Nucleus accumbens (tissue), 56 donors: ENCODE data around the gene CTNNA2.

Experiments used
- DNase-seq, 56 donors: peaks; one replicate each; lab custom pipeline; 2025; lab: John Stamatoyannopoulos, UW

The CTNNA2 gene

DNA sequence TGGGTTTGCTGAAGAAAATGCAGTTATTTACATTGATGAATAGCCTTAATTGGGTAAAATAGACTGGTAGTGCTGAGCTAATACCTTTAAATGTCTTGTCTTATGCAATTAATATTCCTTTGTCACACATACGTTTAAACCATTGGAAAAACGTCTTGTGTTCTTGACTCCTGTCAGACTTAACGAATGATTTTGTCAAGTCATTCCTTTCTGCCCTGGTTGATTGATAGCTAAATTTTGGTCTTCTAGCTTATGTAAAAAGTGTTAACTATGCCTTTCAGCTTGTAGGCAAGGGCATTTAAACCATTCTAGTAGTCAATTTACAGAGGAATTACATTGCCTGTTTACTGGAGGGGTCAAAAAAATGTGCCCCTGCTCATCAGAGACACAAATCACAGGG is 897.5 kb downstream of the CTNNA2 start:
- no peak for DNase-seq

DNA sequence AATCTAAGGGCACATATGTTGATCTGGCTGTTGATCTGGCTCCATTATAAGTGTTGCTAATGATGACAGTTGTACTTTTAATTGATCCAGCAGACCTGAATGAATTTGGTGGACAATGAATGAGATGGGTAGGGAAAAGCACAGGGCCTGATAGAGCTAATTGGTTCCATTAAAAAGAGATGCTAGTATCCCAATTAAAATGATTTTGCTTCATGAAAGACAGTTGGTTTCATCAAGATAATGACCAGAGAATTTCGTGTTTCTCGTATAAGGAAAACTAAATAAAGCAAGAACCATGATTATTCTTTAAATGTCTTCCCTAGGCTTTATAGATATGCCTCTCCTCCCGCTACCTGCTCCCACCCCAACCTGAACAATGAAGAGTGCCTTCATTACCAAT is 900.3 kb downstream of the CTNNA2 start:
- no peak for DNase-seq

DNA sequence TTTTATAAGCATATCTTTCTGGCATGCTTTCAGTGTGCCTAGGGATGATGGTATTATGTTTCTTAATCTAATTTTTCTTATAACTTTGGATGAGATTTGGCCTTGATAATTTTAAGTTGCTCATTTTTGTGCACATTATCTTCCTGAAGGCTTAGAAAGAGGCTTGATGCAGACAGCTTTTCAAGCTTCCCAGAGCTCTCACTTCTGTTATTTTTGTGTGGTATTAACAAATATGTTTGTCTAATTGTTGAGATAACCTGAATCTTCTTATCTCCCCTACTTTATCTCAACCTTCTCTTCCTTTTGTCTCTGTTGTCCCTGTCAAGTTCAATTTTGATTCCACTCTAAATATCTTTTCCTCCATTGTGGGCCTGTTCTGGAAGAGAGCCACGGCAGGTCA is 904.9 kb downstream of the CTNNA2 start:
- no peak for DNase-seq

DNA sequence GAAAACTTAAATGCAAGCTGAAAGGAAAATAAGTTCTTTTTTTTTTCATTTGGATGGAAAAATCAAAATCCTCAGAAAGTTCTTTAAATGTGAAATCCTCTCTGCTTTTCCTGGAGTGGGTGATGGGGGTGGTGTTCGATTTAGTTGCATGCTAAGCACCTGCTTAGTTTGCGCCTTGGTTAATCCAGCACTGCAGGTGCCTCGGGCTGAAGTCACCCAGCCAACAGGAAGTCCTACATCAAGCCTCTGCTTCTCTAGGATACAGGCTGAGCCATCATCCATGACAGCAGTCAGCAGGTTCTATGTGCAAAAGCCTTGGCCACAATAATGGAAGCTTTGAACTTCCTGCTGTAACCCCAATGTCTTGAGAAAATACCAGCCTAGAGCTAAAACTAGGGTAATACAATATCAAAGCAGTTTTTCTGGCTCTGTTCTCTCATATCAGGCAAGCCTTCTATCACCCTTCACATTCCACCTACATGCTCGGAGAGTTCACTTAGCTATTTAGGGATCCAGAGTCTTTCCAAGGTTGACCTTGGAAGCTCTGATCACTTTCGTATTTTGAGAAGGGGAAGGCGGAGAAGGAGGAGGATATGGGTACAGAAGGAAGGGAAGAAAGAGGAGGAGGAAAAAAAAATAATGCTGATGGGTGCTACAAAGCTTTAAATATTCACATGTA is 907.8 kb downstream of the CTNNA2 start:
- no peak for DNase-seq

DNA sequence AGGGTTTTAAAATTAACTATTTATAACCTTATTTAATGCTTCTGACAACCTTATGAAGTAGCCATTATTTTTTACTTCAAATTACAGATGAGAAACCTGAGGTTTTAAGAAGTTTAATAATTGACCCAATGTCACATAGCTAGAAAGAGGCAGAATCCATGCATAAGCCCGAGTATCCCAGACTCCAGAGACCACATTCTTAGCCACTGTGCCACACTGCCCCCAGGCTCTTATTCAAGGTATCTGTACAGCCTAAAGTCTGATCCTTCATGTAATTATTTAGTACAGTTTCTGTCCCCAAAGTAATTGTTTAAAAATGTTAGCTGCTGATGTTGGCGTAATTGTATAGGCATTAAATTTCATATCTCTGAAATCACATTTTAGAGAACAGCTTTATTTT is 916.4 kb downstream of the CTNNA2 start:
- DNase-seq, result no peak

DNA sequence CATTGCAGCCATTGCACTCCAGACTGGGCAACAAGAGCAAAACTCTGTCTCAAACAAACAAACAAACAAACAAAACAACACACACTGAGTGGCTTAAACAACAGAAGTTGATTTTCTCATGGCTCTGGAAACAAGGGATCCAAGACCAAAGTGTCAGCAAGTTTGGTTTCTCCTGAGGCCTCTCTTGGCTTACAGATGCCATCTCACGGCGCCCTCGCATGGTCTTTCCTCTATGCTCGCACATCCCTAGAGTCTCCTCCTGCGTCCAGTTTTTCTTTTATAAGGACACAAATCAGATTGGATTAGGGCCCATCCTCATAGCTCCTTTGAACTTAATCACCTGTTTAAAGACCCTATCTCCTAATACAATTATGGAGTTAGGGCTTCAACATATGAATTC is 925.1 kb downstream of the CTNNA2 start:
- no peak for DNase-seq

DNA sequence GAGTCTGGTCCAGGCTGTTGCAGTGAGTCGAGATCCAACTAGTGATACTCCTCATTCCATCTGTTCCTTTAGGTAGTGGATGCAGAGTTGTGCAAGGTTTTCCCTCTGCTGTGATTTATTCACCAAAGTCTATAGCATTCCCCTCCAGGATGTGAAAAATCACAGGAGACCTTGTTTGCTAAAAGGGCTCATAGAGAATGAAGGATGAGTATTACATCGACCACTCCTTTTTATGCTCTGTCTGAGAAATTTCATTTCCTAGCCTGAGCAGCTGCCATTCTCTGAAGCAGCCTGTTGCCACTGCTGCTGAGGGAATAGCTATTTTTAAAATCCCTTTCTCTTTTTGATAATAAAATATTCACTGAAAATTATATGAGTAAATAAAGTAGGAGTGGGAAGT is 925.8 kb downstream of the CTNNA2 start:
- DNase-seq, result no peak

DNA sequence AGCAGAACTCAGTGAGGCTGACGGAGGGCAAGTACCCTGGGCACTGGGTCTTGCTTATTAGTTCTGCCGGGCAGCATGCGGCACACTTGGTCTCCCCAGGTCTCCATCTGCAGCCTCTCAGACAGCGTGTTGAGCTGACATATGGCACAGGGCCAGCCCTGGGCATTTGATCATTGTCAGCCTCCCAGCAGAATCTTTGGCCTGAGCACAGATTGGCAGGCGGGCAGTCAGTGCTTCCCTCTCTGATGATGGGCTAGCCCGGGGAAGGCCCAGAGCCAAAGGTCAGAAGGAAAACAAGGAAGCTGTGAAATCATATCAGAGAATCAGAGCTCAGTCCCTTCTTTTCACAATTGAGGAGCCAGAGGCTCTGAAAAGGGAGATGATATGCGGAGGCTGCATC is 941.8 kb downstream of the CTNNA2 start:
- DNase-seq, result peak in 55 of 56 donors; percentile 1 to 93 (median 72)

DNA sequence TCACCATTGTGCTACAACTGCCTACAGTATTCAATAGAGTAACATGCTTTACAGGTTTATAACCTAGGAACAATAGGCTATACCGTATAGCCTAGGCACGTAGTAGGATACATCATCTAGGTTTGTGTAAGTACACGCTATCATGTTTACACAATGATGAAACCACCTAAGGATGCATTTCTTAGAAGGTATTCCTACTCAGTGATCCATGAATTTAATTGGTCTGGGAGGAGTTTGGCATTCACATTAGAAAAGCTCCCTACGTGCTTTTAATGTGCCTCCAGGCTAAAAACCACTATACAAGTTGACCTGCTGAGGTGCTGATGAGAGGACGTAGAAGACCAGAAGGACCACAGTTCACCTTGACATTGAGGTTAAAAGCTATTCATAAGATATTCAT is 946.2 kb downstream of the CTNNA2 start:
- no peak for DNase-seq

DNA sequence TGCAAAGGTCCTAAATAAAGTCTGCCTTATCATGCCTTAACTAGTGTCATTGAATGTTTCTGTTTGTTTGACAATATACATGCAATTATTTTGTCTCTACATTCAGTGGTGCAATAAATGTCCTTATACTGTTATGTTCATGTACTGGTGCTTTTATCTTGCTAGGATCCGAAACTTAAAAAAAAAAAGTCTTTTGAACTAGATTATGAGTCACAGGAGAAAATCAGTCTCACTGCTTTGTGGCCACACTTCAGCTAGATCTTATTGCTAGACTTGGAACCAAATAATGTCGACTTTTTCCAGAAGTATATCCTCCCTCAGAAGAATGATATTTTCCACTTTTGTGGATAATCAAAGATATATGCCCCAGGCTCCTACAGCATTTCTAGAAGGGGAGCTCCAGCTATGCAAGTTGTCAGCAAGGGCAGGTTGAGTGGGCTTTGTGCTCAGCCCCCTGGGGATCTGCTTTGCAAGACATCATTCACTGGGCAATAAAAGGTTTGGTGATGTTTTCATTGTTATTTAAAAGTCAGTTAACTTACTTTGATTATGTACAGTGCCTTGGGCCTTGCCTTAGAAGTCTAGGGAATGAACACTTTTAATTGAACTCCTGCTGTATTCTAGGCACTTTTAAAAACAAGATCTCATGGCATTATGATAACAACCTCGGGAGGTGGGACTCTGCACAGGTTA is 948.8 kb downstream of the CTNNA2 start:
- no peak for DNase-seq

DNA sequence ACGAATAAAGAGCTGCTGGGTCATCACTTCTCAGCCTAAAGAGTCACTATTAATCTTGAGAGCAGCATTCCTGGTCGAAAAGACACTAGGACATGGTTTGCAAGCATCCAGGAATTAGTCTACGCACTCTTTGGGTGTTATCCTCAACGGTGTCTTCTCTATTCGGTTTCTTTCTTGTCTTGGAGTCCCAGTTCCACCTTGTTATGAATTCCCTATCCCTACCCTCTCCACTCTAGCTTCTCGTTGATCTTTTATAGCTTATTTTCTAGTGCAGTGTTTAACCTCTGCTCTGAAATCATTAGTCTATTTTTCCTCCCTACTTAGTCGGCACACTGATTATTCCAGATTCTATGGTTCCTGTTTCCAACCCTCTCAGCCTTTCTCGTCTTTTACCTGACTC is 949.8 kb downstream of the CTNNA2 start:
- no peak for DNase-seq

DNA sequence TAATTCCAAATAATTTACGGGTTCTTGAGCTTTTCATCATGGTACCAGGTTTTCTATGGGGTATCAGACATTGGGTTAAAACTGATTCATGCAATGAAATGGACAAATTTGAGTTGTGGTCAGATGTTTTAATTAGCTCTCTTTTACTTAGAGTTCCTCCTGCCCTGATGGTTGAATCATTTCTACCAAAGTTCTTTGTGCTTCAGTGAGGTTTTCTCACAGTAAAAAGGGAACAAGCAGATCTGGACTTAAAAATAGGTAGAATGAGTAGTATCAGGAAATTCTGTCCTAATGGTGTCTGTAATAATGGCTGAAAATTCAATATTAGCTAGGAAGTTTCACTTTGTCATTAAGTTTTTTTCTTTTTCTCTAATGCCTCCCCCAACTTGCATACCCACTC is 951.4 kb downstream of the CTNNA2 start:
- no peak for DNase-seq

DNA sequence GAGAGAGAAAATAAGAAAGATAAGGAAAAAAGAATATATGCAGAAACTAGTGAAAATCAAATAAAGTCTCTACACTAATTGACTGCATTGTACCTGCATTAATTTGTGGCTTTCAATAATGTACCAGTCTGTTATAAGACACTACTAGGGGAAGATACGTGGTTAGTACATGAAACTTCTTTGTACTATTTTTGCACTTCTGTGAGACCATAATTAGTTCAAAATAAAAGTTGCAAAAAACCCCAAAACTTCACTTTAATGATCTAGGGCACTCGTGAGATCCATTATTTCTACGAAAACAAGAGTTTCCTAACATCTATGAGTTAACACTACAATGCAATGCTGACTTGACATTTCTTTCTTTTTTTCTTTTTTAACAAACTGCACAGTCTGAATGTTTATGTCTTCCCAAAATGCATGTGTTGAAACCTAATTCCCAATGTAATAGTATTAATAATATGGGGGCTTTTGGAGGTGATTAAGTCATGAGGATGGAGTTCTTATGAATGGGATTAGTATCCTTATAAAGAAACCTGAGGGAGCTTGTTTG is 954.5 kb downstream of the CTNNA2 start:
- no peak for DNase-seq

DNA sequence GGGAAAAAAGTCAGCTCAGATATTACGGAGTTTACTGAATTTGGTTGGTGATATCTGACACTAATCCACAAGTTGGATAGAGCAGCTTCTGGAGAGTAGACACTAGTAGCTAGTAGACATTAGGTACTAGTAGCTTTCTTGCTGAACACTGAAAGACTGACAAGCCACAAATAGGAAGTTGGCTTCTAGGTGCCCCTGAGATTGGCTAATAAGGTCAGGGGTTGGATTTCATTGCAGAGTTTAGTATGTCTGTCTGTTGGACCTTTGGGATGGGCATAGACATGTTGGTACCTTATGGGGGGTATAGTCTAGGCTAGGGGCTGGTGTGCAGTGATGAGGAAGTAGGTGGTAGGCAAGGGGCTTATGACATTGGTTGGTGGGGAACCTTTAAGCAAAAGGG is 956.6 kb downstream of the CTNNA2 start:
- DNase-seq, result no peak

DNA sequence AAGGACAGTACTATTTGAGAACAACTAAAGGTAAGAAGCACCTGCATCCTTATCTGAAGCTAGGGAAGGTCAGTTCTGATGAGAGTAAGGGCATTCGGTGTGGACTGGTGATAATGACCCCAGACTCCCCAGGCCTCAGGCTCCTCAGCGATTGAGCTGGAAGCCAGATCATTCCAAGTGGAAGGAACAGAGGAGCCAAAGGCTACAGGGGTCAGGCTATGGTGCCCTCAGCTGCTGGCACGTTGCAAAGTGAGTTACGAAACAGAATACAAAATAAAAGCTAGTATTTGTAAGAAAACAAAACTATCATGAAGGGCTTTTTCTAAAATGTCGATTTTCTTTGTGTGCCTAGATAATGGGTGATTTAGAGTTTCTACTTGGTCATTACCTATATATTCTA is 960.2 kb downstream of the CTNNA2 start:
- DNase-seq, result no peak

DNA sequence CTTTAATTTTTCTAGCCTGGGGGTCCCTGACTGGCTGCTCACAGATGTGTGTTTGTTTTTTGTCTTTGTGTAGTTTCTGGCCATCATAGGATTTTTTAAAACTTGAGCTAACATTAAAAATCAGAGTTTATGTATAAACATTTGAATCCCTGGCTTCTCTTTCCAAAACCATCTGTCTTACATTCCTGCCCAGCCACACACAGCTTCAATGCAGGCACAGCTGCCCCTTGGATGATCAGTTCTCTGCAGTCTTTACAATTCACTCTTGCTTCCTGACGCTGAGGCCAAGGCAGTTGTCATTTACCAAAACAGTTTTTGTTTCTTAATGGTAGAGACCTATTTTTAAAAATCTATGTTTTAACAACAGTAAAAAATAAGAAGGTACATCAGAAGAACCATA is 960.9 kb downstream of the CTNNA2 start:
- DNase-seq, result no peak

DNA sequence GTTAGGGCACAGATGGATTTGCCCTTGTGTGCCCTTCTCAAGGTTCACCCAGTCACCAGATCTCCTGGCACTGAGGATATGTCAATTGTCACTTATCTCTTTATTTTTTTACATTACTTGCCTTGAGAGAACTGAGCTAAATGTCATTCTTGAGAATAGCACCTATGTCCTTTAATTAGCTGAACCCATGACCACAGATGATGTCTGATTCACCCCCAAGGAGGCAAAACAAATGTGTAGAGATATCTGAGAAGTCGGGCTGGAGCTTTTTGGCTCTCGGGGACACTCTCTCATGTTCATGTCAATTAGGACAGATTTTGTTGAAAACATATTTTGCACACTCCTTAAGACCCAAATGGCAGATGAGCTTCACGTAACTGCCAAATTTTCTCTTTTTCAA is 963.1 kb downstream of the CTNNA2 start:
- DNase-seq, result no peak

DNA sequence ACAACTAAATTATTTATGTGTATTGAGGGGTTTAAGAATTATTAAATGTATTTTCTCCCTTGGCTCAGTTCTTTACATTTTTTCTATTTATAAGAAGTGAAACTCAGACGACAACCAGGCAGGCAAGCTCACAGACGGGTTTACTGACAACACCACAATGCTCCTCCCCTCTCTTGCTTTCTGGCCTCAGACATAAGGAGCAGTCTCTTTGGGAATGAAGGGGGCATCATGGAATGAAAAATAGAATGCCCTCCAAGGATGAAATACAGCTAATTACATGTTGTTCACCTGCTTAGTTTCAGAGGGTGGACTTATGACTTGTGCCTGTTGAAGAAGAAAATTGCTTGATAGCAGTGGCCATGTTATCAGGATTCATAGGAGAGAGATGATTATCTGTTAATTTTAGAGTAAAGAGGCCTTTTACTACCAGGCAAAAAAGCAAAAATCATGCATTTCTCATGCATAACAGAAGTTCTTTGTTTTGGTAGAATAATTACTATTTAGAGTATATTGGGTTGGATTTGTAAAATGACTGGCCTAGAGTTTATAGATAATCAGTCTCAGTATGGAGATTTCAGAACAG is 963.8 kb downstream of the CTNNA2 start:
- no peak for DNase-seq

DNA sequence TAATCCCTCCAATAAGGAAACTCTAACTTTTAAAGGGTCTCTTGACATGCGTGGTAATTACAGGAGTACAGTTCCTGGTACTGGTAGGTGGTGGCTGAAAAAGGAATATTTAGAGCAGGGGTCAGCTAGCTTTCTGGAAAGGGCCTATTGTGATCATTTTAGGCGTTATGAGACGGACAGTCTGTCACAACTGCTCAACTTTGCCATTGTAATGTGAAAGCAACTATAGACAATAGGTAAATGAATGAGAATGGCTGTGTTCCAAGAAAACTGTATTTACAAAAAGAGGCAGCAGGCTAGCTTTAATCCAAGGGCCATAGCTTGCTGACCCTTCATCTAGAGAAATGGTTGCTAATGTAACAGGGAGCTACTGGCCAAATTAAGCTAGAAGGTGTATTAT is 969.4 kb downstream of the CTNNA2 start:
- no peak for DNase-seq

DNA sequence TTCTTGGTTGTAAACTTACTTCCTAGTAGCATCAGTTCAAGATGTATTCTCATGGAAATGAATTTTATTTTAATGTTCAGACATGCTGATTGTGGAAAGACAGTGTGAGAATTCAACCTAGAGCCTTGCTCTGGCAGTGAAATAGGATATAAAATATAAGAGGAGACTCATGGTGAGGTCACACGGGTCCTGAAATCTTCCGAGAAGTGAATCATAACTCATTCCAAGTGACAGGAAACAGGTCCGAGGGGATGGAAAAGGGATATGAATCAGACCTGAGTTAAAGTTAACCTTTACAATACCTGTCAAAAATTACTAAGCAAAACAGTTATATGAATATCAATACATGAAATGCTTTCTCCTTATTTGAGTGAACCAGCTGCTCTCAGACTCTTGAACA is 976.9 kb downstream of the CTNNA2 start:
- DNase-seq, result no peak

DNA sequence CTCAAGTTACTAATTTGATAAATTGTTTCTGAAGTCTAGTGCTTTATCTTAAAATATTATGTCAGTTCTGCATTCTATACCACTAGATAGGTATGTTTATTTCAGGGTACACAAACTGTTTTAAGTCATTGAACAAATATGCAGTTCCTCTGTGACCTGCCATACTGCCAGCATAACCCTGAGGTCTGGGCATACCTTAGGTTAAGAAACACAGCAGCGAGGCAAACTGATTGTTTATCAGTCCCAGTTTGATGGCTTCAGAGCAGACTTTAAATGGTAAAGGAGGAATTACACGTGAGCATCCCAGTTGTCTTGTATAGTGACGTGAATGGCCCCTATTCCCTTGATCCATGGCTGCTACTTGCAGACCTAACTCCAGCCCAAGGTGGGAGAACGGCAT is 978.1 kb downstream of the CTNNA2 start:
- no peak for DNase-seq

DNA sequence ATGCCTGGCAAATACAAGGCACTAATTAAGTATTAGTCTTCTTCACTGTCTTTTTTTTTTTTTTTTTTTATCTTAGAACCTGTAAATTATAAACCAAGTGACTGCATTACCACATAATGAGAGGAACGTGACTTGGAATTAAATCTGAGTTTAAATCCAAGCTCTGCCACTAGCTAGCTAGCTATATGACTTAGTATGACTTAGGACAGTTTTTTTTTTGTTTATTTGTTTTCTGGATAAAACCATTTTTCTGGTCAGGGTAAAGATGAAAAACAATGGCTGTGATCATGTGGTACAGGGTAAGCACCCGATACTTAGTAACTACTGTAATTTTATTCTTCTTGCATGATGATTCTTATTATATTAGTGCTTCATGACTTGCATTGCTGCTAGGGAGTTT is 983.5 kb downstream of the CTNNA2 start:
- no peak for DNase-seq
